ENCODE results near the gene FMN2. TPM values are rescaled to one million over a fixed set of nuclear protein-coding genes. Genes with fewer than 3 reads are reported as not detected.
"Not testable (repeated sequence)": the region's sequence is repeated elsewhere in the genome, so short reads cannot be mapped to it uniquely, and the experiment has no call there.

The FMN2 gene
- total RNA-seq, 1 donor from 2014 or later = not detected

GRCh38 chr1:240387051-240387450 lies 295.4 kb downstream of the FMN2 start:
- ATAC-seq = no peak

- no peak for ATAC-seq
Measured at GRCh38 chr1:240391660-240392260, 300.1 kb downstream of the FMN2 start.

- no peak for ATAC-seq
Measured at GRCh38 chr1:240394353-240394752, 302.7 kb downstream of the FMN2 start.

GRCh38 chr1:240395336-240395735 lies 303.7 kb downstream of the FMN2 start:
- ATAC-seq = no peak

GRCh38 chr1:240399381-240399780 lies 307.7 kb downstream of the FMN2 start:
- ATAC-seq = no peak

- no peak for ATAC-seq
Measured at GRCh38 chr1:240401731-240402130, 310.0 kb downstream of the FMN2 start.

- ATAC-seq = no peak
Measured at GRCh38 chr1:240402326-240402725, 310.6 kb downstream of the FMN2 start.

GRCh38 chr1:240404286-240404685 lies 312.6 kb downstream of the FMN2 start:
- ATAC-seq = no peak

GRCh38 chr1:240405751-240406150 lies 314.1 kb downstream of the FMN2 start:
- no peak for ATAC-seq

GRCh38 chr1:240407407-240407806 lies 315.7 kb downstream of the FMN2 start:
- no peak for ATAC-seq

GRCh38 chr1:240409615-240410014 lies 317.9 kb downstream of the FMN2 start:
- no peak for ATAC-seq

GRCh38 chr1:240413732-240414131 lies 322.0 kb downstream of the FMN2 start:
- ATAC-seq = no peak

GRCh38 chr1:240414237-240414636 lies 322.6 kb downstream of the FMN2 start:
- no peak for ATAC-seq

GRCh38 chr1:240415011-240415410 lies 323.3 kb downstream of the FMN2 start:
- not testable (repeated sequence) for ATAC-seq

GRCh38 chr1:240415532-240415931 lies 323.8 kb downstream of the FMN2 start:
- ATAC-seq = no peak

GRCh38 chr1:240417317-240417716 lies 325.6 kb downstream of the FMN2 start:
- no peak for ATAC-seq

- ATAC-seq = no peak
Measured at GRCh38 chr1:240420766-240421165, 329.1 kb downstream of the FMN2 start.

- no peak for ATAC-seq
Measured at GRCh38 chr1:240423246-240423924, 331.7 kb downstream of the FMN2 start.

GRCh38 chr1:240424740-240425464 lies 333.2 kb downstream of the FMN2 start:
- ATAC-seq = no peak

- no peak for ATAC-seq
Measured at GRCh38 chr1:240426051-240426450, 334.4 kb downstream of the FMN2 start.

GRCh38 chr1:240435996-240436566 lies 344.4 kb downstream of the FMN2 start:
- ATAC-seq = no peak

- no peak for ATAC-seq
Measured at GRCh38 chr1:240441669-240442068, 350.0 kb downstream of the FMN2 start.

GRCh38 chr1:240445369-240445768 lies 353.7 kb downstream of the FMN2 start:
- no peak for ATAC-seq

Data from esophagus mucosa (tissue), 1 donor.